GM12872 (cell line): ENCODE measurements around the gene HLA-DPA1.

Experiments
- TF ChIP-seq, protein P1 (sequence below): IDR thresholded peaks from 3 replicates; pipeline ENCODE4 v1.5.1; 2011; ENCODE audit warnings: low read depth, mild to moderate bottlenecking, low read length, moderate library complexity; ENCODE audit not compliant: insufficient read depth

Gene HLA-DPA1

DNA sequence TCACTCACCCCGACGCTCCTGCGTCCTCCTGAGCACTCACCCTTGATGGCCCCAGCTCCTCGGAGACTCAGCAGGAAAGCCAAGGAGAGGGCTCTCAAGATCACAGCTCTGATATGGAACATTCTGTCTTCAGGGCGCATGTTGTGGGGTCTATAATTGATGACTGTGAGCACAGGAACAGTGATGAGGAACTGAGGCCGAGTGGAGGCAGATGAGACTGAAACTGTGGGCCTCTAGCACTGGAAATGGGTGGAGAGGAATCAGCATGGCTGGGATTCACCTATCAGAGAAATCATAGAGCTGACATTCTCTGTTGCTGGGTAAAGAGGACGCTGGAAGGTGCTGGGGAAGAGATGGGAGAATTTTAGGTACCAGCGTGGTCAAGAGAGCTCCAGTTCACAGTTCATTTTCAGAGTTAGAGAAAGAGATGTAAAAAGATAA is at the start of gene HLA-DPA1:
HLA-DPA1 (minus strand) TSS at position 219 of the 441 bp plus-strand sequence.
- TF ChIP-seq, protein P1, sequence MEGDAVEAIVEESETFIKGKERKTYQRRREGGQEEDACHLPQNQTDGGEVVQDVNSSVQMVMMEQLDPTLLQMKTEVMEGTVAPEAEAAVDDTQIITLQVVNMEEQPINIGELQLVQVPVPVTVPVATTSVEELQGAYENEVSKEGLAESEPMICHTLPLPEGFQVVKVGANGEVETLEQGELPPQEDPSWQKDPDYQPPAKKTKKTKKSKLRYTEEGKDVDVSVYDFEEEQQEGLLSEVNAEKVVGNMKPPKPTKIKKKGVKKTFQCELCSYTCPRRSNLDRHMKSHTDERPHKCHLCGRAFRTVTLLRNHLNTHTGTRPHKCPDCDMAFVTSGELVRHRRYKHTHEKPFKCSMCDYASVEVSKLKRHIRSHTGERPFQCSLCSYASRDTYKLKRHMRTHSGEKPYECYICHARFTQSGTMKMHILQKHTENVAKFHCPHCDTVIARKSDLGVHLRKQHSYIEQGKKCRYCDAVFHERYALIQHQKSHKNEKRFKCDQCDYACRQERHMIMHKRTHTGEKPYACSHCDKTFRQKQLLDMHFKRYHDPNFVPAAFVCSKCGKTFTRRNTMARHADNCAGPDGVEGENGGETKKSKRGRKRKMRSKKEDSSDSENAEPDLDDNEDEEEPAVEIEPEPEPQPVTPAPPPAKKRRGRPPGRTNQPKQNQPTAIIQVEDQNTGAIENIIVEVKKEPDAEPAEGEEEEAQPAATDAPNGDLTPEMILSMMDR = no peak

DNA sequence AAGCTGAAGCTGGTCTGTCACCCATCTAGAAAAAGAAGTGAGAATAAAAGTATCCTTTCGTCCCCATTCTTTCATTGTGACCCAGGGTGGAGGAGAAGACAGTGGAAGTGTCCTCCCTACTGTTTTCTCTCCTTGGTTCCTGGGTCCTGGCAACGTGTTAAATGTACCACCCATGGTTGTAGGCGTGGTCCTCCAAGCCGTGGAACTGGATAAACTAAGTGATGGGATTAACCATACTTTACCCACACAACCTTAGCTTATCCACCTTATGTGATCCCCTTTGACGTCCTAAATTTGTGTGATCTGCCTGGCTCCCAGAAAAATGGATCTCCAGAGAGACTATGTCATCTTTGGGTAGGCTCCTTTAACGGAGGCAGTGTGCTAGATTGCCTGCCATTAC is 49.7 kb upstream of the HLA-DPA1 start:
- TF ChIP-seq, protein P1 = no peak

DNA sequence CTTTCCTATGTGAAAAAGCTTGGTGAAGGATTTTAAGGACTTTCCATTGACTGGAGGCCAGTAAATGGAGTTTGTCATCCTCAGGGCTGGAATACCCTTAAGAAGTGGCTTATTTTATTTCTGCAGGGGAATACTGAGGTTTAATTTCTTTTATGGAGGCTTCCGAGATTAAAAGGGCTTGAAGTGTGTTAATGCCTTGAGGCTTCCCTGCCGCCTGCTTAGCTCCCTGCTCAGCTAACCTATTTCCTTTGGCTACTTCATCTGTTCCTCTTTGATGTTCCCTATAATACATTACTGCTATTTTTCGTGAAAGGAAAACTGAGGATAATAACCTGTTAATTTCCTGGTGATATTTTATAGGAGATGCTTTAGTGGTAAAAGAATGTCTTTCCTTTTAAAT is 46.6 kb upstream of the HLA-DPA1 start:
- TF ChIP-seq, protein P1 = no peak

GRCh38 chr6:33118525-33119123 is 45.2 kb upstream of the HLA-DPA1 start:
- TF ChIP-seq, protein P1 = peak; percentile 70

DNA sequence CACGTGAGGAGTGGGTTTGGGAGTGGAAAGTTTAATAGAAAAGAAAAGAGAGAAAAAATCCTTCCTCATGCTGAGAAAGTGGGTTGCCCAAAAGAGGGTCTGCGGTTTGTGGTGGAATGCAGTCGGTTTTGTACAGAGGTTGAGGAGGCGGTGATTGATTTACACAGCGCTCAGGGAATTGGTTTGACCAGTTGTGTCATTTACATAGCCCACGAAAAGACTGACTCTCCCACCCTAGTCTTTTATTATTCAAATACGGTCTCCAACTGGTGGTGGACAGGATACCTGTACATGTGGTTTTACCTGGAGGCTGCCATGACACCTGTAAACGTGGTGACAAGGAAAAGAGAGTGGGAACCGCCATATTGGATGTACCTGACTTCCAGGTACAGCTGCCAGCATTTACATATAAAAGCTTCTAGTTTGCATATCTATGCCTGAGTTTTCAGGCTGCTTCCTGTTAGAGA is 44.4 kb upstream of the HLA-DPA1 start:
- TF ChIP-seq, protein P1 = no peak

GRCh38 chr6:33116841-33117711 is 43.6 kb upstream of the HLA-DPA1 start:
- TF ChIP-seq, protein P1 = no peak

DNA sequence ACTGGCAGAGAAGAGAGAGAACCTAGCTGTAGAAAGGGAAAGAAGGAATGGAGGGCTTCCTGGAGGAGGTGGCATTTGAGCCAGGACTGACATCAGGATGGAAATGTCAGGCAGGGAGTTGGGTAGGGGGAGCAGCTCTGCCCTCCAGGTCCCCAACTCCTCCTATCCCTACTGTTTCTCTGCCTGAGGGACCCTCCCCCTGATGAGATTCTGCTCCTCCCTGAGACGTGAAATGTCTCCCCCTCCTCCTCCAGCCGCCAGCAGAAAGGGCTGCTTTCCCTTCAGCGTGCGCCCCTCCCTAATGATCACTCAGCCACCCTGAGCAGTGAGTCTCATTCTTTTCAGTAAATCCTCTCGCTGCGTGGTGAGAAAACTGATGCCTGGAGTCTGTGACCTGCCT is 43.0 kb upstream of the HLA-DPA1 start:
- TF ChIP-seq, protein P1 = no peak
